K562 (cell line): Measurements from ENCODE around the gene GAA. TPM values are rescaled to one million over a fixed set of nuclear protein-coding genes. Genes with fewer than 3 reads are reported as not detected.

Source experiments
- ARID1B ChIP-seq: fragments of 450-650 bp; IDR thresholded peaks from 2 replicates; pipeline ENCODE4 v1.6.1; 2016; ENCODE audit warnings: antibody characterized with exemption, mild to moderate bottlenecking, inconsistent platforms
- BRCA1 ChIP-seq, 2 experiments: fragments of 450-650 bp in 1 of 2; sonication (generic) in 1 of 2; formaldehyde crosslinking in 1 of 2; IDR thresholded peaks; 2 replicates each; pipeline versions ENCODE4 v1.5.0 to v1.6.1; 2017 to 2020; ENCODE audit warnings: mild to moderate bottlenecking in 1 of 2, missing genetic modification reagents in 1 of 2
- FOXA1 ChIP-seq: fragments of 450-650 bp; IDR thresholded peaks from 2 replicates; pipeline ENCODE4 v1.6.1; 2016; ENCODE audit warnings: mild to moderate bottlenecking, borderline replicate concordance
- GABPA ChIP-seq: fragments of 200-800 bp; sonication (Bioruptor generic); conservative IDR thresholded peaks from 2 replicates; pipeline ENCODE4 v1.6.1; 2016; ENCODE audit warnings: low read depth, missing genetic modification characterization, missing compliant biosample characterization
- GATAD2A ChIP-seq: fragments of 450-650 bp; IDR thresholded peaks from 2 replicates; pipeline ENCODE4 v1.6.1; 2017
- MXI1 ChIP-seq: IDR thresholded peaks from 2 replicates; pipeline ENCODE4 v1.6.1; 2011; ENCODE audit warnings: low read depth, mild to moderate bottlenecking, improper control_type of control experiment, low read length
- NR4A1 ChIP-seq, 2 experiments: fragments of 250-450 bp in 1 of 2; fragments of 450-650 bp in 1 of 2; sonication (Bioruptor Pico) in 1 of 2; IDR thresholded peaks; 2 replicates each; pipeline versions ENCODE4 v1.4.0 to v1.6.1; 2016 to 2020; ENCODE audit warnings: mild to moderate bottlenecking in 2 of 2, missing compliant biosample characterization in 1 of 2, missing genetic modification characterization in 1 of 2, moderate library complexity in 1 of 2
- PML ChIP-seq: IDR thresholded peaks from 2 replicates; pipeline ENCODE4 v1.6.1; 2012; ENCODE audit warnings: low read length, inconsistent platforms
- RHOXF2B ChIP-seq: fragments of 250-450 bp; sonication (Bioruptor Pico); conservative IDR thresholded peaks from 2 replicates; pipeline ENCODE4 v1.5.1; 2021
- RUNX1 ChIP-seq: sonication (generic); IDR thresholded peaks from 2 replicates; pipeline ENCODE4 v1.6.1; 2016; ENCODE audit warnings: antibody characterized with exemption, low read depth
- SIX5 ChIP-seq, 2 experiments: IDR thresholded peaks; 2 replicates each; pipeline ENCODE4 v1.6.1; 2011; ENCODE audit warnings: low read length in 2 of 2, borderline replicate concordance in 1 of 2, low read depth in 1 of 2, mild to moderate bottlenecking in 1 of 2, moderate library complexity in 1 of 2; ENCODE audit not compliant: insufficient read depth in 1 of 2
- SLC30A9 ChIP-seq: fragments of 250-450 bp; sonication (Bioruptor Pico); IDR thresholded peaks from 2 replicates; pipeline ENCODE4 v1.8.0; 2022; ENCODE audit warnings: mild to moderate bottlenecking, moderate library complexity
- SOX6 ChIP-seq: fragments of 450-650 bp; IDR thresholded peaks from 2 replicates; pipeline ENCODE4 v1.6.1; 2014; ENCODE audit warnings: mild to moderate bottlenecking
- TAF15 ChIP-seq: fragments of 200-400 bp; formaldehyde crosslinking; IDR thresholded peaks from 2 replicates; pipeline ENCODE4 v1.6.1; 2017; ENCODE audit warnings: mild to moderate bottlenecking, low read depth, low read length, moderate library complexity
- TBL1XR1 ChIP-seq, 2 experiments: IDR thresholded peaks; 2 replicates each; pipeline ENCODE4 v1.6.1; 2012; ENCODE audit warnings: improper control_type of control experiment in 2 of 2, low read length in 2 of 2, mild to moderate bottlenecking in 1 of 2
- TOE1 ChIP-seq, 2 experiments: fragments of 450-650 bp in 1 of 2; sonication (generic) in 1 of 2; formaldehyde crosslinking in 1 of 2; IDR thresholded peaks; 2 replicates each; pipeline versions ENCODE4 v1.7.1 to v1.8.0; 2016 to 2022; ENCODE audit warnings: borderline replicate concordance in 2 of 2, mild to moderate bottlenecking in 2 of 2, antibody characterized with exemption in 1 of 2, inconsistent platforms in 1 of 2, low read depth in 1 of 2, missing genetic modification reagents in 1 of 2, moderate library complexity in 1 of 2
- ZBTB17 ChIP-seq: fragments of 450-650 bp; formaldehyde crosslinking; IDR thresholded peaks from 2 replicates; pipeline ENCODE4 v1.4.0; 2020; ENCODE audit warnings: mild to moderate bottlenecking
- ZKSCAN8 ChIP-seq: fragments of 200-800 bp; sonication (Bioruptor generic); IDR thresholded peaks from 2 replicates; pipeline ENCODE4 v1.6.1; 2016; ENCODE audit warnings: missing genetic modification characterization, missing compliant biosample characterization
- ZNF12 ChIP-seq: sonication (generic); formaldehyde crosslinking; IDR thresholded peaks from 2 replicates; pipeline ENCODE4 v1.4.0; 2020; ENCODE audit warnings: mild to moderate bottlenecking, missing genetic modification reagents
- ZNF217 ChIP-seq: sonication (generic); formaldehyde crosslinking; IDR thresholded peaks from 2 replicates; pipeline ENCODE4 v1.8.0; 2022; ENCODE audit warnings: mild to moderate bottlenecking, missing genetic modification reagents
- ZNF586 ChIP-seq: fragments of 450-650 bp; formaldehyde crosslinking; conservative IDR thresholded peaks from 2 replicates; pipeline ENCODE4 v1.4.0; 2020; ENCODE audit warnings: mild to moderate bottlenecking, moderate library complexity
- polyA plus RNA-seq, 8 experiments: library from polyadenylated mRNA; depleted of rRNA in 4 of 8; stranded (reverse) in 5 of 8; unstranded in 3 of 8; fragments of >200 nt; fragmentation: Nextera tagmentation in 2 of 8; fragmentation: Illumina TruSeq in 1 of 8; extraction: Ambion mirVana in 2 of 8; extraction: Trizol in 1 of 8; gene quantifications; 2 replicates each; pipeline versions ENCODE4 v1.2.1 to v1.2.3, GENCODE V29; 2011 to 2014; ENCODE audit warnings: inconsistent platforms in 1 of 8, missing spikeins in 1 of 8
- total RNA-seq, 7 experiments: library from RNA; depleted of rRNA in 6 of 7; stranded (reverse); fragments of >200 nt in 6 of 7; fragmentation: Illumina TruSeq in 2 of 7; extraction: Trizol in 2 of 7; gene quantifications; 2 replicates each; pipeline versions ENCODE4 v1.2.1 to v1.2.3, GENCODE V29; 2011 to 2021; ENCODE audit warnings: low replicate concordance in 1 of 7
- TF ChIP-seq, protein P1 (sequence below), 2 experiments: fragments of 450-650 bp; IDR thresholded peaks; 2 replicates each; pipeline ENCODE4 v1.6.1; 2016
- TF ChIP-seq, protein P2 (sequence below): sonication (generic); IDR thresholded peaks from 2 replicates; pipeline ENCODE4 v1.6.1; 2016
- TF ChIP-seq, protein P3 (sequence below), 2 experiments: fragments of 450-650 bp; conservative IDR thresholded peaks; 2 replicates each; pipeline ENCODE4 v1.6.1; 2017; ENCODE audit warnings: mild to moderate bottlenecking in 2 of 2, moderate library complexity in 2 of 2

GAA gene
- total and polyA plus RNA-seq, 9 of the 15 experiments (the other 6 are each of a cell fraction or from before 2014, with no cell fraction given), result 0.15 to 6.4 (median 1.7) TPM

GRCh38 chr17:80101011-80101945 lies at the start of gene GAA (continued):
- 0 out of 2 replicates have a peak, but pooled peaks have one; percentile 35 for TF ChIP-seq ZBTB17
- no peak for TF ChIP-seq ZNF586 (CRISPR knock-in tag)
- TF ChIP-seq ARID1B, result no peak
- TF ChIP-seq GABPA (tag), result no peak
- TF ChIP-seq, protein P1, sequence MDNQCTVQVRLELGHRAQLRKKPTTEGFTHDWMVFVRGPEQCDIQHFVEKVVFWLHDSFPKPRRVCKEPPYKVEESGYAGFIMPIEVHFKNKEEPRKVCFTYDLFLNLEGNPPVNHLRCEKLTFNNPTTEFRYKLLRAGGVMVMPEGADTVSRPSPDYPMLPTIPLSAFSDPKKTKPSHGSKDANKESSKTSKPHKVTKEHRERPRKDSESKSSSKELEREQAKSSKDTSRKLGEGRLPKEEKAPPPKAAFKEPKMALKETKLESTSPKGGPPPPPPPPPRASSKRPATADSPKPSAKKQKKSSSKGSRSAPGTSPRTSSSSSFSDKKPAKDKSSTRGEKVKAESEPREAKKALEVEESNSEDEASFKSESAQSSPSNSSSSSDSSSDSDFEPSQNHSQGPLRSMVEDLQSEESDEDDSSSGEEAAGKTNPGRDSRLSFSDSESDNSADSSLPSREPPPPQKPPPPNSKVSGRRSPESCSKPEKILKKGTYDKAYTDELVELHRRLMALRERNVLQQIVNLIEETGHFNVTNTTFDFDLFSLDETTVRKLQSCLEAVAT (IDR thresholded peaks at IDR 0.05), result no peak
- no peak for TF ChIP-seq RUNX1
- 0 out of 2 replicates have a peak, but pooled peaks have one; percentile 19 for TF ChIP-seq SOX6
- TF ChIP-seq, protein P2, sequence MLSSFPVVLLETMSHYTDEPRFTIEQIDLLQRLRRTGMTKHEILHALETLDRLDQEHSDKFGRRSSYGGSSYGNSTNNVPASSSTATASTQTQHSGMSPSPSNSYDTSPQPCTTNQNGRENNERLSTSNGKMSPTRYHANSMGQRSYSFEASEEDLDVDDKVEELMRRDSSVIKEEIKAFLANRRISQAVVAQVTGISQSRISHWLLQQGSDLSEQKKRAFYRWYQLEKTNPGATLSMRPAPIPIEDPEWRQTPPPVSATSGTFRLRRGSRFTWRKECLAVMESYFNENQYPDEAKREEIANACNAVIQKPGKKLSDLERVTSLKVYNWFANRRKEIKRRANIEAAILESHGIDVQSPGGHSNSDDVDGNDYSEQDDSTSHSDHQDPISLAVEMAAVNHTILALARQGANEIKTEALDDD, result no peak
- no peak for TF ChIP-seq FOXA1
- no peak for TF ChIP-seq MXI1
- peak; percentile 84; the same call in 1 of the 2 replicates for TF ChIP-seq TOE1 (IDR thresholded peaks at IDR 0.05; ENCODE audit: borderline replicate concordance)
- TF ChIP-seq TOE1 (CRISPR knock-in tag; IDR thresholded peaks at IDR 0.05; ENCODE audit: borderline replicate concordance, low read depth), result no peak
- no peak for TF ChIP-seq TBL1XR1 (IDR thresholded peaks at IDR 0.05; ENCODE audit: low read length in 2 of 2)
- no peak for TF ChIP-seq TAF15
- no peak for TF ChIP-seq RHOXF2B (CRISPR knock-in tag)
- TF ChIP-seq, protein P3, sequence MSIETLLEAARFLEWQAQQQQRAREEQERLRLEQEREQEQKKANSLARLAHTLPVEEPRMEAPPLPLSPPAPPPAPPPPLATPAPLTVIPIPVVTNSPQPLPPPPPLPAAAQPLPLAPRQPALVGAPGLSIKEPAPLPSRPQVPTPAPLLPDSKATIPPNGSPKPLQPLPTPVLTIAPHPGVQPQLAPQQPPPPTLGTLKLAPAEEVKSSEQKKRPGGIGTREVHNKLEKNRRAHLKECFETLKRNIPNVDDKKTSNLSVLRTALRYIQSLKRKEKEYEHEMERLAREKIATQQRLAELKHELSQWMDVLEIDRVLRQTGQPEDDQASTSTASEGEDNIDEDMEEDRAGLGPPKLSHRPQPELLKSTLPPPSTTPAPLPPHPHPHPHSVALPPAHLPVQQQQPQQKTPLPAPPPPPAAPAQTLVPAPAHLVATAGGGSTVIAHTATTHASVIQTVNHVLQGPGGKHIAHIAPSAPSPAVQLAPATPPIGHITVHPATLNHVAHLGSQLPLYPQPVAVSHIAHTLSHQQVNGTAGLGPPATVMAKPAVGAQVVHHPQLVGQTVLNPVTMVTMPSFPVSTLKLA (conservative IDR thresholded peaks at IDR 0.05), result no peak
- no peak for TF ChIP-seq SIX5 (IDR thresholded peaks at IDR 0.05; ENCODE audit: borderline replicate concordance in 1 of 2, insufficient read depth in 1 of 2, low read depth in 1 of 2, low read length in 2 of 2)
- no peak; the same call in 1 of the 2 replicates for TF ChIP-seq ZNF12 (CRISPR knock-in tag)
- no peak for TF ChIP-seq SLC30A9
- TF ChIP-seq NR4A1 (CRISPR knock-in tag; IDR thresholded peaks at IDR 0.05), result no peak
- 0 out of 2 replicates have a peak, but pooled peaks have one; percentile 47 for TF ChIP-seq NR4A1 (tag; IDR thresholded peaks at IDR 0.05)
- TF ChIP-seq PML, result no peak
- no peak for TF ChIP-seq BRCA1 (IDR thresholded peaks at IDR 0.05)
- no peak for TF ChIP-seq BRCA1 (CRISPR knock-in tag; IDR thresholded peaks at IDR 0.05)
- TF ChIP-seq ZKSCAN8 (CRISPR knock-in tag), result no peak
- no peak for TF ChIP-seq ZNF217
- peak; percentile 16; the same call in 1 of the 2 replicates for TF ChIP-seq GATAD2A
